ENCODE data around the gene MRPS15.

The MRPS15 gene

DNA sequence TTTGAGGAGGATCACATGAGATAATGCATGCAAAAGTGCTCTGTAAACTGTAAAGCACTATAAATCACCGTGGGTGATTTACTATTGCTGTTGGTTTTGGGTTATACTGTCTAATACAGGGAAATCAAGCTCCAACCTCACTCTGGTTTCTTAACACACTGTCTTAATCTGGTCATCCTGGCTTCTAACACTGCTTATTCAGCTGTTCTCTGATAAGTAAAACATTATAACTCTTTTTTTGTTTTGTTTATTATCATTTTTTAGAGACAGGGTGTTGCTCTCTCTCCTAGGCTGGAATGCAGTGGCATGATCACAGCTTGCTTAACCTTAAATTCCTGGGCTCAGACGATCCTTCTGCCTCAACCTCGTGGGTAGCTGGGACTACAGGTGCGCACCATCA is 44.6 kb downstream of the MRPS15 start:
- no peak for DNase-seq (ENCODE audit: low spot score)

DNA sequence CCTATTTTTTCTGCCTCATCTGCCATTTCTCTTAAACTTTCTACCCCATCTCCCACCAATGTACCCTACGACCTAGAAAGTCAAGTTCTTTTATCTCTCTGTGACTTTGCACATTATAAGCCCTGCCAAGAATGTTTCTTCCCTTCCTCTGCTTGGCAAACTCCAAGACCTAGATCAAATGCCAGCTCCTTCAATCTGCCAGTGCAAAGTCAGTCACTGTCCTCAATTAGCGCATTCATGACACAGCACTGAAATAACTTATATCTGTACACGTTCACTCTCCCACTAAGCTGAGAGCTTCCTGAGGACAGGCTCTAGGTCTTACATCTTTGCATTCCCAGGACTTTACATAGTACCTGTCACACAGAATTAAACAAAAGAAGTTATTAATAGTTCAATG is 45.0 kb downstream of the MRPS15 start:
- DNase-seq (ENCODE audit: low spot score): no peak

DNA sequence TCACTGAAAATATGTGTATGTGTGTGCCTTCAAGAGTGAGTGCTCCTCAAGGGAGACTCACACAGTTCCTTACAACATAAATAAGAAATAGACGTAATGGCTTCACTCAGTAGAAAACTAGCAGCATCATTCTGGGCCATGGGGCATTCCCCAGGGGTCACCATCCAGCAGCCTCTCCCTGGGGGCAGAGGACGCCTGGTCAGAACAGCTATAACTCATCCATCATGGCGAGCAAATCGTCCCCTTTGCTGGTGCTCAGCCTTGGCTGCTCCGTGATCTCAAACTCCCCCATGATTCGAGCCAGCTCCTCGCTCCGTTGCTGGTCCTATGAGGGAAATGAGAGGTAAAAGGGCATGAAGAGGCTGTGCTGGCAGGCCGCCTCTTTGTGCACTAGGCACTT is 46.3 kb downstream of the MRPS15 start:
- DNase-seq (ENCODE audit: low spot score): no peak

DNA sequence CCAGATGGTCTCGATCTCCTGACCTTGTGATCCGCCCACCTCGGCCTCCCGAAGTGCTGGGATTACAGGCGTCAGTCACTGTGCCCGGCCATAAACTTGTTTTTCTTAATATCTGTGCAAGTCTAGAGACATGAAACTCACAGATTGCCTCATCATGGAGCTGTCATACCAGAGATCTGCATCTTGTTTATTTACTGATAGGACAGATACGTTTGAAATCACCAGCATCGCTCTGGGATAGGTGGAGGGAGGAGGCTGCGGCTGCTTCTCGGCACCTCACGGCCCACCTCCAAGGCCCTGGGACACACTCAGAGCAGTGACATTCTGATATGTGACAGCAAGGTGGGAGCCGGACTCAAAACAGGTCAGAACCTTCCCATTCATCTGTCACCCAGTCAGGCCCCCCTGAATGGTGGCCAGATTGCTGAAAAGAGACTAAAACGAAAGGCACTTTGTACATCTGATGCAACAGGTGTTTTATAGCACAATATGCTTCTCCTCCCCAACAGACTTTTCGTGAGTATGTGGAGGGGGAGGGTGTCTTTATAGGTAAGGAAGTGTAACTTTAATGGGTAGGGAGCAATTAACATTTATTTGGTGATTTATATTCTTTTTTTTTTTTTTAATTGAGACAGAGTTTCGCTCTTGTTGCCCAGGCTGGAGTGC is 48.4 kb downstream of the MRPS15 start:
- no peak for DNase-seq (ENCODE audit: low spot score)

DNA sequence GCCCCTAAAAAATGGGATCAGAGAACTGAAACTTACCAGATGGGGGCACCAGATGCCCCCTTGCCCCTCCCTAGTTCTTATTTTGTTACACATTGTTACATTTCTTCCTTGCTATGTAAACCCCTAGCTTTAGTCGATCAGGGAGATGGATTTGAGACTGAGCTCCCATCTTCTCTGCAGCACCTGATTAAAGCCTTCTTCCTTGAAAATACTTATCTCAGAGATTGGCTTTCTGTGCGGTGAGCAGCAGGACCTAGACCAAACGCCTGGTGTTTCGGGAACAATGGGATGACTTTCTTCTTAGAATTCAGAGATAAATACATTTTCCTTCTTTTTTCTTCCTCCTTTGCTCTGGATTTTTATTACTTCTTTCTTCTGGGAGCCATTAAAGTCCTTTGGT is 49.8 kb downstream of the MRPS15 start:
- no peak for DNase-seq (ENCODE audit: low spot score)

DNA sequence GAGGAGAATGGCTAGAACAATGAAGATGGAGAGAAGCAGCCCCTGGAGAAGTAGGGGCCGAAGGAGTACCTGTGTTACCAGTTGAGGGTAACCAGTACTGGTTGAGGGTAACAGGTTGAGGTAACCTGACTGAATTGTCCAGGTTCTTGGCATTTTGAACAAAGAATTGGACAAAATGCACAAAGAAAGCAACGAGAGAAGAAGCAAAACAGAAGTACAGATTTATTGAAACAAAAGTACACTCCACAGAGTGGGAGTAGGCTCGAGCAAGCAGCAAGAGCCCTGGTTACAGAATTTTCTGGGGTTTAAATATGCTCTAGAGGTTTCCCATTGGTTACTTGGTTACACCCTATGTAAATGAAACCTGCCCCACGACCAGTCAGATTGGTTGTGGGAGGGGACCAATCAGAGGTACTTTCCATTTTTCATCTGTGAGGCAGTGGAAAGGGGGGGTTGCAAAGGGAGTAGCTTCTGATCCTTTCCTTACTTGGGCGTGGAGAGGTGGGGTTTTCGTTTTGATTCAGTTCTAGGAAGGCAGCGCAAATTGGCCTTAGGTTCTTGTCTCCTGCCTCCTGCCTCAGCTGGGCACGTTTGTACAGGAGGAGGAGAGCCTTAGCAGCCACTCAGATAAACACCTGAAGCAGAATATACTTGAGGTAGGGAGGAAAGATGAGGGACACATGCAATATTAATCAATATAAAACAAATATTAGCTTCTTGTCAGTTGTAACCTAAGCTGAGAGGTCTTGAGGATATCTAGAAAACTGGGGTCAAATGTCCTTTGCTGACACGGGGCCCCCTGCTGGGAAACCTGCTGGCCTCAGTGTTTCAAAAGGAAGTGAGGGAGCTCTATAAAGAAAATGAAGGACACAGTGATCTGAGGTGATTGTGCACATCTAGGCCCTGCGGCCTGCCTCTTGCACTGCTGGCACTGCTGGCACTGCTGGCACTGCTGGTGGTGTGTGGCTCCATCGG is 52.2 kb downstream of the MRPS15 start:
- DNase-seq (ENCODE audit: low spot score): no peak

DNA sequence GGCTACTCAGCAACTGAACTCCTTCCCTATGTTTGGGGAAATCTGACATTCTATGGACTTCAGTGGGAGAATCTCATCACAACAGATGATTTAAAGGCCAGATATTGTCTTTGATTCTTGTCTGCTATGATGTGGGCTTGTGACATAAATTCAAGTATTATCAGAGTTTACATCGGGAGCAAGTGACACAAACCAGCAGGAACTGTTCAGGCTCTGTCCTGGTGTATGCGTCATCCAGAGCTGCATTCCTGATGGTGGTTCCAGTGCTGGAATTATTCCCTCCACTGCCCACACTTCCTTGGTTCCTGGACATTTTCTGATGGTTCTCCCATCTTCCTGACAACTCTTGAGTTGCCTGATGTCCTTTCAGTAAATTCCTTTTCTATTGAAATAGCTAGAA is 55.7 kb downstream of the MRPS15 start:
- DNase-seq (ENCODE audit: low spot score): peak; percentile 43

DNA sequence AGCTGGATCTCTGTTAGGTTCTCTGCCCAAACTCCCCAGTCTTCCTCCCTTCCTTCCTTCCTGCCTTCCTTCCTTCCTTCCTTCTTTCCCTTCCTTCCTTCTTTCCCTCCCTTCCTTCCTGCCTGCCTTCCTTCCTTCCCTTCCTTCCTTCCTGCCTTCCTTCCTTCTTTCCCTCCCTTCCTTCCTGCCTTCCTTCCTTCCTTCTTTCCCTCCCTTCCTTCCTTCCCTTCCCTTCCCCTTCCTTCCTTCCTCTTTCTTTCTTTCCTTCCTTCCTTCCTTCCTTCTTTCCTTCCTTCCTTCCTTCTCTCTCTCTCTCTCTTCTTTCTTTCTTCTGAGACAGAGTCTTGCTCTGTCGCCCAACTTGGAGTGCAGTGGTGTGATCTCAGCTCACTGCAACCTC is 57.7 kb downstream of the MRPS15 start:
- no peak for DNase-seq (ENCODE audit: low spot score)
